Measurements from ENCODE around the gene CDK14.

GRCh38 chr7:90788052-90788451 lies 191.9 kb downstream of the CDK14 start:
- TF ChIP-seq, protein P1, sequence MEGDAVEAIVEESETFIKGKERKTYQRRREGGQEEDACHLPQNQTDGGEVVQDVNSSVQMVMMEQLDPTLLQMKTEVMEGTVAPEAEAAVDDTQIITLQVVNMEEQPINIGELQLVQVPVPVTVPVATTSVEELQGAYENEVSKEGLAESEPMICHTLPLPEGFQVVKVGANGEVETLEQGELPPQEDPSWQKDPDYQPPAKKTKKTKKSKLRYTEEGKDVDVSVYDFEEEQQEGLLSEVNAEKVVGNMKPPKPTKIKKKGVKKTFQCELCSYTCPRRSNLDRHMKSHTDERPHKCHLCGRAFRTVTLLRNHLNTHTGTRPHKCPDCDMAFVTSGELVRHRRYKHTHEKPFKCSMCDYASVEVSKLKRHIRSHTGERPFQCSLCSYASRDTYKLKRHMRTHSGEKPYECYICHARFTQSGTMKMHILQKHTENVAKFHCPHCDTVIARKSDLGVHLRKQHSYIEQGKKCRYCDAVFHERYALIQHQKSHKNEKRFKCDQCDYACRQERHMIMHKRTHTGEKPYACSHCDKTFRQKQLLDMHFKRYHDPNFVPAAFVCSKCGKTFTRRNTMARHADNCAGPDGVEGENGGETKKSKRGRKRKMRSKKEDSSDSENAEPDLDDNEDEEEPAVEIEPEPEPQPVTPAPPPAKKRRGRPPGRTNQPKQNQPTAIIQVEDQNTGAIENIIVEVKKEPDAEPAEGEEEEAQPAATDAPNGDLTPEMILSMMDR (IDR thresholded peaks at IDR 0.05): no peak
- TF ChIP-seq POLR2A (IDR thresholded peaks at IDR 0.05): no peak
